Measurements from ENCODE around the gene ALPP.

The ALPP gene

DNA sequence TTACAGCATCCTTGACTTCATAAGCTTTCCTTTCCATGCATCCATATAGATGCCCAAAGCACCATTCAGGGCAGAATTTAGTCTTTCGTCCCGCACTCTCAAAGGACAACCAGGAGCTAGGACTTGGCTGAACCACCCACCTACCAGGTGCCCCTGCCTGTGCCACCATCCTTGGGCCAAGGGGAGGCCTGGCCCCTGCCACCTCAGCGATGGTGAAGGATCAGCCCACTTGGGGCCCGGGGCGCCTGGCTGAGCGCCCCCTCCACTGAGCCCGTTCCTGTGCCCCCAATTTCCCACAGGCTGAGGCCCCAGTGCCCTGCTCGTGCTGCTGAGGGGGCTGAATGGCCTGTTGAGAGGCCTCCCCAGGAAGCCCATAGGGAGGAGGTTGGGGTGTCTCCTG, 33.3 kb upstream of the ALPP start:
- Histone ChIP-seq H3K36me3 (ENCODE audit: control insufficient read depth, low read length) (no peaks in the 10 kb centered on the region), H3K9me3 (ENCODE audit: control insufficient read depth, insufficient read depth, low read length) (no peaks in the 10 kb centered on the region), H3K4me1 (ENCODE audit: control insufficient read depth, low read length) (no peaks in the 10 kb centered on the region), H3K4me3 (ENCODE audit: low read length) (no peak overlapping the region), H3K4me2 (ENCODE audit: low read length) (no peak overlapping the region), H3K27me3 (ENCODE audit: control insufficient read depth, low read length) (no peaks in the 10 kb centered on the region), H4K20me1 (ENCODE audit: control insufficient read depth, insufficient read depth, low read depth, low read length) (no peaks in the 10 kb centered on the region; the same call in 1 of the 2 replicates), H3F3A (ENCODE audit: control insufficient read depth, insufficient read depth) (no peaks in the 10 kb centered on the region), H3K27ac (ENCODE audit: low read depth, low read length) (no peak overlapping the region), H3K9me2 (replicated peaks; ENCODE audit: control insufficient read depth, low read length) (no peaks in the 10 kb centered on the region), H3K79me2 (ENCODE audit: control insufficient read depth, low read length) (no peaks in the 10 kb centered on the region)
- TF ChIP-seq, protein P1, sequence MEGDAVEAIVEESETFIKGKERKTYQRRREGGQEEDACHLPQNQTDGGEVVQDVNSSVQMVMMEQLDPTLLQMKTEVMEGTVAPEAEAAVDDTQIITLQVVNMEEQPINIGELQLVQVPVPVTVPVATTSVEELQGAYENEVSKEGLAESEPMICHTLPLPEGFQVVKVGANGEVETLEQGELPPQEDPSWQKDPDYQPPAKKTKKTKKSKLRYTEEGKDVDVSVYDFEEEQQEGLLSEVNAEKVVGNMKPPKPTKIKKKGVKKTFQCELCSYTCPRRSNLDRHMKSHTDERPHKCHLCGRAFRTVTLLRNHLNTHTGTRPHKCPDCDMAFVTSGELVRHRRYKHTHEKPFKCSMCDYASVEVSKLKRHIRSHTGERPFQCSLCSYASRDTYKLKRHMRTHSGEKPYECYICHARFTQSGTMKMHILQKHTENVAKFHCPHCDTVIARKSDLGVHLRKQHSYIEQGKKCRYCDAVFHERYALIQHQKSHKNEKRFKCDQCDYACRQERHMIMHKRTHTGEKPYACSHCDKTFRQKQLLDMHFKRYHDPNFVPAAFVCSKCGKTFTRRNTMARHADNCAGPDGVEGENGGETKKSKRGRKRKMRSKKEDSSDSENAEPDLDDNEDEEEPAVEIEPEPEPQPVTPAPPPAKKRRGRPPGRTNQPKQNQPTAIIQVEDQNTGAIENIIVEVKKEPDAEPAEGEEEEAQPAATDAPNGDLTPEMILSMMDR (IDR thresholded peaks at IDR 0.05; ENCODE audit: low read depth, low read length, poor library complexity, severe bottlenecking), result no peak
- no peak for TF ChIP-seq EZH2phosphoT487 (IDR thresholded peaks at IDR 0.05; ENCODE audit: borderline replicate concordance, low read length)

GRCh38 chr2:232347369-232347768, 31.2 kb upstream of the ALPP start:
- TF ChIP-seq EZH2phosphoT487 (IDR thresholded peaks at IDR 0.05; ENCODE audit: borderline replicate concordance, low read length), result no peak
- H3K9me3 ChIP-seq (ENCODE audit: control insufficient read depth, insufficient read depth, low read length), result no peaks in the 10 kb centered on the region
- H3K9me2 ChIP-seq (replicated peaks; ENCODE audit: control insufficient read depth, low read length), result no peaks in the 10 kb centered on the region
- H3K79me2 ChIP-seq (ENCODE audit: control insufficient read depth, low read length), result no peaks in the 10 kb centered on the region
- H3K27me3 ChIP-seq (ENCODE audit: control insufficient read depth, low read length), result no peaks in the 10 kb centered on the region
- no peaks in the 10 kb centered on the region for H3K36me3 ChIP-seq (ENCODE audit: control insufficient read depth, low read length)
- H3K4me3 ChIP-seq (ENCODE audit: low read length), result no peak overlapping the region
- H4K20me1 ChIP-seq (ENCODE audit: control insufficient read depth, insufficient read depth, low read depth, low read length), result no peaks in the 10 kb centered on the region; the same call in 1 of the 2 replicates
- no peaks in the 10 kb centered on the region for H3K4me1 ChIP-seq (ENCODE audit: control insufficient read depth, low read length)
- H3F3A ChIP-seq (ENCODE audit: control insufficient read depth, insufficient read depth), result no peaks in the 10 kb centered on the region
- H3K4me2 ChIP-seq (ENCODE audit: low read length), result no peak overlapping the region
- H3K27ac ChIP-seq (ENCODE audit: low read depth, low read length), result no peak overlapping the region

GRCh38 chr2:232348936-232349335, 29.6 kb upstream of the ALPP start:
- TF ChIP-seq EZH2phosphoT487 (IDR thresholded peaks at IDR 0.05; ENCODE audit: borderline replicate concordance, low read length), result no peak
- TF ChIP-seq, protein P1 (IDR thresholded peaks at IDR 0.05; ENCODE audit: low read depth, low read length, poor library complexity, severe bottlenecking), result no peak
- H3K27me3 ChIP-seq (ENCODE audit: control insufficient read depth, low read length), result no peaks in the 10 kb centered on the region
- no peak overlapping the region for H3K27ac ChIP-seq (ENCODE audit: low read depth, low read length)
- no peaks in the 10 kb centered on the region for H3K36me3 ChIP-seq (ENCODE audit: control insufficient read depth, low read length)
- no peaks in the 10 kb centered on the region for H3K9me2 ChIP-seq (replicated peaks; ENCODE audit: control insufficient read depth, low read length)
- H3F3A ChIP-seq (ENCODE audit: control insufficient read depth, insufficient read depth), result no peaks in the 10 kb centered on the region
- no peaks in the 10 kb centered on the region for H3K4me1 ChIP-seq (ENCODE audit: control insufficient read depth, low read length)
- no peak overlapping the region for H3K4me2 ChIP-seq (ENCODE audit: low read length)
- no peak overlapping the region for H3K4me3 ChIP-seq (ENCODE audit: low read length)
- H4K20me1 ChIP-seq (ENCODE audit: control insufficient read depth, insufficient read depth, low read depth, low read length), result no peaks in the 10 kb centered on the region
- H3K9me3 ChIP-seq (ENCODE audit: control insufficient read depth, insufficient read depth, low read length), result no peaks in the 10 kb centered on the region
- H3K79me2 ChIP-seq (ENCODE audit: control insufficient read depth, low read length), result no peaks in the 10 kb centered on the region

DNA sequence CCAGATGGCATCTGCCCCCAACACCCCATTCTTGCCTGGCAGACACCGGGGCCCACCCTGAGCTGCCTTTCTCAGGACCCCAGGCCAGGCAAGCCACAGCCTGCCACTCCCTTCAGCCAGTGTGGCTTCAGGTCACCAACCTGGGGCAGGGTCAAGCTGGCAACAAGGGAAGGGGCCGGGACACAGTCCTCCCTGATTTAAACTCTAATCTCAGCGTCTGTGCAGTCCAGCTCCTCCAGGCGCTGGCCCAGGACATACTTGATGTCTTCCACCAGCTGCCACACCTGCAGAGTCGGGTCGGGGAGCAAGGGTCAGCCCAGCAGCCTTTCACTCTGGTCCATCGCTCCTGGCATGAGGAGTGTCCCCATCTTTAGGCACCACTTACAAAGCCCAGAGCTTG, 29.0 kb upstream of the ALPP start:
- H3K36me3 ChIP-seq (ENCODE audit: control insufficient read depth, low read length), result no peaks in the 10 kb centered on the region
- H3K27me3 ChIP-seq (ENCODE audit: control insufficient read depth, low read length), result no peaks in the 10 kb centered on the region
- TF ChIP-seq, protein P1 (IDR thresholded peaks at IDR 0.05; ENCODE audit: low read depth, low read length, poor library complexity, severe bottlenecking), result no peak
- TF ChIP-seq EZH2phosphoT487 (IDR thresholded peaks at IDR 0.05; ENCODE audit: borderline replicate concordance, low read length), result no peak
- H3K79me2 ChIP-seq (ENCODE audit: control insufficient read depth, low read length), result no peaks in the 10 kb centered on the region
- H3K4me2 ChIP-seq (ENCODE audit: low read length), result no peak overlapping the region
- no peaks in the 10 kb centered on the region for H3F3A ChIP-seq (ENCODE audit: control insufficient read depth, insufficient read depth)
- no peaks in the 10 kb centered on the region for H3K9me2 ChIP-seq (replicated peaks; ENCODE audit: control insufficient read depth, low read length)
- no peaks in the 10 kb centered on the region for H3K4me1 ChIP-seq (ENCODE audit: control insufficient read depth, low read length)
- H3K9me3 ChIP-seq (ENCODE audit: control insufficient read depth, insufficient read depth, low read length), result no peaks in the 10 kb centered on the region
- H3K27ac ChIP-seq (ENCODE audit: low read depth, low read length), result no peak overlapping the region
- H4K20me1 ChIP-seq (ENCODE audit: control insufficient read depth, insufficient read depth, low read depth, low read length), result no peaks in the 10 kb centered on the region
- no peak overlapping the region for H3K4me3 ChIP-seq (ENCODE audit: low read length)

All from DOHH2 (cell line).